ENCODE results near the gene CRNN. TPM values are rescaled to one million over a fixed set of nuclear protein-coding genes. Genes with fewer than 3 reads are reported as not detected.

Gene CRNN
- total RNA-seq (2014; rRNA removed; shearing (Covaris generic)) = not detected in 2 replicates

DNA sequence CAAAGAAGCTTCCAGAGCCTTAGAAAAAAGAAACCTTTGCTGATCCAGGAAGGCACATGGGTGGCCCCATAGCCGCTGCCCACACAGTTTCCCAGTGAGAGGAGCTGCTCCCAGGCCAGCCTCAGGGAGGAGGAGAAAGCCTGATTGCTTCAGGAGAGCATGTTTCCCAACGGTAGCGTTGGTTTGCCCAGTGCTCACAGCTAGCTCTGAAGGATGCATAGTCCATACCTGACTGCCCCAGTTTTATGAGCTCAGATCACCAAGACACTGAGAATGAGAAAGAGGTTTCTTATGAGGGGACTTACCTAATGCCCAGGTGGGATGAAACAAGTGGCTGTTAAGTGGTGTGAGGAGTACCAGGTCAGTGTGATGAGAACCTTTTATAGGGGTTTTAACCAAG is at the start of gene CRNN:
Gene CRNN (minus strand): TSS at position 355 of the 400 bp plus-strand sequence. CDS start 2,030 bp downstream, outside the sequence.
- no peak for DNase-seq (ENCODE audit: low read depth)

DNA sequence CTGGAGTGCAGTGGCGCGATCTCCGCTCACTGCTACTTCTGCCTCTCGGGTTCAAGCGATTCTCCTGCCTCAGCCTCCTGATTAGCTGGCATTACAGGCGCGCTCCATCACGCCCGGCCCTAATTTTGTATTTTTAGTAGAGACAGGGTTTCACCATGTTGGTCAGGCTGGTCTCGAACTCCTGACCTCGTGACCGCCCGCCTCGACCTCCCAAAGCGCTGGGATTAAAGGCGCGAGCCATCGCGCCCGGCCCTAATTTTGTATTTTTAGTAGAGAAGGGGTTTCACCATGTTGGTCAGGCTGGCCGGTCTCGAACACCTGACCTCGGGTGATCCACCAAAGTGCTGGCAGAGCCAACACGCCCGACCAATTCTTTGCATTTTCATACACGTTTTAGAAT is 48.6 kb upstream of the CRNN start:
- DNase-seq (ENCODE audit: low read depth) = no peak

DNA sequence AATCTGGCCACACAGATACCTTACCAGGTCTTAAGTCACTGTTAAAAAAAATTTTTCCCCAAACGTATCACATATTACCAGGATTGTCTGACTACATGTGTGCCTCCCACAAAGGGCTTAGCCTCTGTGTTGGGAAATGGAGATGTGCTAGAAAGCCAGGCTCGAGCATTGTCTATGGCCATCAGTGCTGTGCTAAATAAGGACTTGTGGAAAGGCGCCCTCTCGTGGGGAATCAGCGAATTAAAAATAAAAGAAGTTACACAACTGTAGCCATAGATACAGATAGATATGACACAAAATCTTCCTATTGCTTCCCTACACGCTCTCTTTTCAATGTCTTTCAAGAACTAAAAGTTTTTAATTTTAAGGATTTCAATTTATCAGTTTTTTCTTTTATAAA is 47.5 kb upstream of the CRNN start:
- peak; percentile 74 for DNase-seq (ENCODE audit: low read depth)

DNA sequence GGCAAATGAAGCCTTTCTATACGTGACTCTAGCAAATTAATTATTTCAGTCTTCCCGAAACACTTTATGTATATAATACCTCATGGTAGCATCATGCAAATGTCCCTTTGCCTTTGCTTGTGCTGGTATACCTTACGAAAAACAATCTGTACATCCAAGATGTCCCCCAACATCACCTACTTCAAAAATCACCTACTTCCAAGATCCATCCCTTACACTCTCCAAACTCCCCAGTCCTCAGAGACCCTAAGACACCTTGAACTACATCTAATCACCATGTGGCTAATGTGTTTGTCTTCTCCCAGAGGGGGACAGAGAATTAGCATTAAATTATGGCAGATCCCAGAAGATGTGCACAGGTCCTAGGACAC is 46.5 kb upstream of the CRNN start:
- no peak for DNase-seq (ENCODE audit: low read depth)

DNA sequence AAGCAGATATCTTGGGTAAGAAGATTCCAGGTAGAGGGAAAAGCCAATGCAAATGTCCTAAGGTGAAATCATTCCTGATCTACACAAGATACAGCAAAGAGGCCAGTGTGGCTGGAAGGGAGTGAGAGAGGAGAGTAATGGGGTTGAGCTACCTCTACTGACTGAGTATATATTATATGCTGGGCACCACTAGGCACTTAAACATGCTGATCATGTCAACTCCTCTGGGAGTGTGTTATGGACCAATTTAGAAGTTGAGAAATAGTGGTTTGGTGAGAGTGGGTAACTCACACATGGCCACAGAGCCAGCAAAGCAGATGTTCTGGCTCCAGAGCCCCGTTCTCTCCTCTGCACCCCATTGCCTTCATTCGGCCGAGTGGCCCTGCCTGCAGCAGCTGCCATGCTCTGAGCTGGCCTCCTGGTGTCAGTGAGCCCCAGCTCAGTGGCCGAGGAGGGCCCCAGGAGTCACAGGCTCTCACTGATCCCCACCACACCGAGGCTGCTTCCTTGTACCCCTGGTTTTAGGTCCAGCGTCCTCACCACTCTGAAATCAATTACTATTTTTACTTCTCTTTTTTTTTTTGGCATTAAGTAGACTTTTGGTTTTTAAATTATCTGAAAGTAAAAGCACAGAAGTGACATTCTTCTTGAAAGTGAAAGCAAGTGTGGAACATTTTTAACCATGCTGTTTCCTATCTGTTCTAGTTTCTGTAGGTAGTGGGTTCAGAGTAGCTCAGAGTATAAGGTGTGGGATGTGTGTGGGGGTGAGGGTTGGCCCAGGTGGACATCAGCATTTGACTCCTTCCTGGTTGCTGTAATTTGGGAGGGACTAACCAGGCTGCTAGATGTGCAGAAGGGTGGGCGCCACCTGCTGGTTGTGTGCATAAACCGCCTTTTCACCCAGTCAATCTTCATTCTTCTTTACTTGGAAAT is 45.8 kb upstream of the CRNN start:
- DNase-seq (ENCODE audit: low read depth) = peak; percentile 81

DNA sequence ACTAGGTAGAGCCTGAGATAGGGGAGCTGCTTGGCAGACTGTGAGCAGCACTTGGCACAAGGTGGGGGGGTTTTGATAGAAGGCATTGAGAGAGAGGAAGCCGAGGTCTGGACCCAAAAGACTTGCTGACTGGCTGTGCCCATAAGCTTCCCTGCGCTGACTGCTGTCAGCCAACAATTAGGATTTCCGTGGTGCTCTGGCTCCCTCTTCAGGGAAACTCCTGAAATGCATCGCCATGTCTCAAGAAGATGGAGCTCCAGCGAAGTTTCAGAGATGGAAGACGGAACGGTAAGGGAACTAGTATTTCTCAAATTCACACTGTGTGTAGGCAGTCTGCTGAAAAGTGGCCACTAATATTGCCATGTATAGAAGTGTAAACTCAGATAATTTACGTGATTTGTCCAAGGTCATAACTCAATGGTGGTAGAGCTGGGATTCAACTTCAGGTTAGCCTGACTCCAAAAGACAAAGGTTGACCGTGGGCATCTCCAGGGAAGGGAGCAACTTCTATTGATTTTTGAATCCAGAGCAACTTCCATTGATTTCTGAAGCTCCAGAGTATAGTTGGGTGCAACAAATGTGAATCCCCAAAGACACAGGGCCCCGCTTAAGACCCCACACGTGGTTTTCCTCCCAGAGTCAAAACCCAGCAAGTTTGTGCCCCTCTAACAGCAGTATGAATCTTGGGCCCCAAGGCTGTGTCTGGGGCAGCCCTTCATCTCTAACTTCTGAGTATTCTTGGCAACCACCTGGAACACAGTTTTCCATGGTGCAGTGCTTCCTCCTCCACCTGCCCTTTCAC is 44.5 kb upstream of the CRNN start:
- DNase-seq (ENCODE audit: low read depth) = peak; percentile 81

DNA sequence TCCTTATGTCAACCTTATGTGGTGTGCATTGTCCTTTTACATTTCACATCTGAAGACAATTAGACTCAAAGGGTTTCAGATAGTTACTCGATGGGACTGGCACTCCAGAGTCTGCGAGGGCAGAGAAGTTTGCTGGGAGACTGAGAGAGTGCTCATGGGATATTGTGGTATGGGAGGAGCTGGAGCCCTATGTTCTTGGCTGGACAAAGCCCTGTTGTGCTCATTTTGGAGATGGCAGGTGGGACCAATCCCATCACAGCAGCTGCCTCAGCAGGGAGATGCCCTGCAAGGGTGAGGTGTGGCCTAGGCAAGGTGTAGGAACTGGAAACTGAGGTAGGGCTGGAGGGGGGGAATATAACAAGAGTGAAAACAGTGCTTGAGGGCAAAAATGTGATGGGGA is 43.5 kb upstream of the CRNN start:
- no peak for DNase-seq (ENCODE audit: low read depth)

DNA sequence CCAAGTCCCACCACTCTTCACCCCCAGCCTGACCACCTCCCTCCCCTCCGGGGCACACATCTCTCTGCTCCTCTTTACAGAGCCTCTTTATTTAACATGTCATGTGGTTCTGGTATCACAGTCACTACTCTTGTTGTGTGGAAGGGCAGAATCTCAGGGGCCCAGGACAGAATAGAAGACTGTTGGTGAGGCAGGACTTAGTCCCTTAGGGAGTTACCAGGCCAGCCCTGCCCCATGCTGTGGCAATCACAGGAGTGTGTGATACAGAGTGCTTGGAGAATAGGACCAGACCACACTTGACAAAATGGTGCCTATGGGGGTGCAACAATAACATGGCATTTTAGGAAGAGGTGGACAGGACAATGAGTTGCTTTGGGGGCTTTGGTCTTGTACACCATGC is 43.0 kb upstream of the CRNN start:
- DNase-seq (ENCODE audit: low read depth) = no peak

DNA sequence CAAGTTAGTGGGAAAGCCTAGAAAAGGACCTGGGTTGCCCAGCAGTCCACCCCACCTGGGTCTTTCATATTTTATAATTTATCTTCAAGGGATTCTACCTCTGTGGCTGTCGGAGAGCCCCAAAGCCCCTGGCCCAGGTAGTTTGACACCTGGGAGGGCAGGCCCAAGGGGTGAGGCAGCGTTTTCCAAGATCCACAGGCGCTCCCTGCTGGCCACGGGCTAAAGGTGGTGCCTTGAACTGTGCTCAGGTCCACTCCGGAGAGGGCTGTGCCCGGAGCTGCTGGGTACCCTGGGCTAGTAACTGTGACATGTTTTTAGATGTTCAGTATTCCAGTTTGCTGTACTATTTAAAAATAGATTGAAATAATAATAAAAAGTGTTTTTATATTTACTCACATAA is 37.2 kb upstream of the CRNN start:
- DNase-seq (ENCODE audit: low read depth) = peak; percentile 29

DNA sequence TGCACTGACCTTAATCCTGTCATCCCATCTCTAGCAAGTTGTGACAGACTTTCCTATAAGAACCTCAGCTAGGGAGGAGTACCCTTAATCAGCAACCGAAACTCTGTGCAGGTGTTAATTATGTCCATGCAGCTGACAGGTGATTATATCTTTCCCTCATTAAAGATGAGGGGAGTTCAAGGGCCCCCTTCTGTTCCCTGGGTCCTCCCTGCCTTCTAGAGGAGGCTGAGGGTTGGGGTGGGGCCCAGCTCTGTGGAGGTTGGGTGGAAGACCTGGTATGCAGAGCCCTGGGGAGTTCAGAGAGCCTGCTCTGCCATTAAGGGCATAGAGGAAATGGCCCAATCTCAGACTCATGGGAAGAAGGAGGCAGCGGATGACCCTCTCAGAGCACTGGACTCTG is 35.6 kb upstream of the CRNN start:
- DNase-seq (ENCODE audit: low read depth) = no peak

DNA sequence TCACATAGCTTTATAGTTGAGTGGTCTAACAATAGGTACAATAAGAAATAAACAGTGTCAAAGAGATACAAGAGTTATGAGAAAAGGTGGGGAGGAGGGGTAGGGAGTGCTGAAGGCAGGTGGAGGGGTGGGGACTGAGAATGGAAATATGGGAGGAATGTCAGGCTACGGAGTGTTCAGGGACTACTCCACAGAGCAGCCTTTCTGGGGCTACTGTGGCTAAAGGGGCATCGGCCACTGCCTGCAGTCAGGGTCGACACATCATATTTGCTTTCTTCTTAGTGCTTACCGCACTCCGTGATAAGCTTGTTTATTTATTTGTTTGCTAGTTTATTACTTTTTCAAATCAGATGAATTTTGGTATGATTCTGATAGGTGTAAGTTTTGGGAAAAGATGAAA is 34.4 kb upstream of the CRNN start:
- DNase-seq (ENCODE audit: low read depth) = no peak

DNA sequence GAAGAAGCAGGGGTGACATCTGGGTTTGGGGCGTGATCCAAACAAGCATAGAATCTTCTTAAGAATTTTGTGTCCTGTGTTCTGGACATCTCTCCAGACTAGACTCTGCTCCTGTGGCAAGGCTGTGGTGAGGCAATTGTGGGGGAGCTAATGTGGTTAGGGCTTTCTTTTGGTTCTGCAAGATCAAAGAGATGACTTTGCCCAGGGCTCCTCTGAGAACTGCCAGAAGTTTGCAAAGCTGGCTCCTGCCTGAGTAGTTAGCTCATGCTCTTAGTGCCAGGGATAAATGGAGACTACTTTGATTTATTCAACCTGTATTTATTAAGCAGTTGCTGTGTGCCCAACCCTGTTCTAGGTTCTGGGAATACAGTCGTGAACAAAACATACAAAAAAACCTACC is 34.0 kb upstream of the CRNN start:
- peak; percentile 9 for DNase-seq (ENCODE audit: low read depth)

DNA sequence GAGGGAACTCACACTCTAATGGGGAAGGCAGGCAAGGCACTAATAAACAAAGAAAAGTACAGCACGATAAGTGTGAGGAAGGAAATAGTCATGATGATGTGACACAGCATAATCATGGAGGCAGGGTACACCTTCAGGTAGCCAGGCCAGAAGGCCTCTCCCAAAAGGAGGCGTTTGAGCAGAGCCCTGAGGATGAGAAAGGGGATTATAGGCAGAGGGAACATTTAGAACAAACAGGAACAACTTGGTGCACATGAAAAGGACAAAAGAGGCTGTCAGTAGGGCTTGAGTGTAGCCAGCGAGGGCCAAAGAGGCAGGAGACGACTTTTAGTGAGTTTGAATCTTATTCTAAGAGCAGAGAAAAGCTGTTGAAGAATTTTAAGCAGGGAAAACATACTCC is 33.4 kb upstream of the CRNN start:
- DNase-seq (ENCODE audit: low read depth) = no peak

DNA sequence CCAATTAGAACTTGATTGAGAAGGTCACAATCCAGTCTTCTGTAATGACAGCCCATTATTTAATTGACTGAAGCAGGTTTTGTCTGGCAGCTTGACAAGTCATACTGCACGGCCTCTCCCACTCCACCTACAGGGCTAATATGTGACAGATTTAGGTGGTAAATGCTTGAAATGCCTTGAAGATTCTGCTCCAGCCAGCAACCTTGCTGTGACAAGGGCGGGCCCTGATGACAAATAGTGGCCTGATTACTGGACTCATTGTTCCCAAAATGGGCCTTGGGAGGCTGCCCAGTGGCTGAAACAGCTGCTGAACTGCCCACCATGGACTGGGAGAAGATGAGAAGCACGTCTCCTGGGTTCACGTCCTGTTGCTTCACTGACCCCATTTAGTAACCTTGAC is 30.0 kb upstream of the CRNN start:
- DNase-seq (ENCODE audit: low read depth) = no peak

DNA sequence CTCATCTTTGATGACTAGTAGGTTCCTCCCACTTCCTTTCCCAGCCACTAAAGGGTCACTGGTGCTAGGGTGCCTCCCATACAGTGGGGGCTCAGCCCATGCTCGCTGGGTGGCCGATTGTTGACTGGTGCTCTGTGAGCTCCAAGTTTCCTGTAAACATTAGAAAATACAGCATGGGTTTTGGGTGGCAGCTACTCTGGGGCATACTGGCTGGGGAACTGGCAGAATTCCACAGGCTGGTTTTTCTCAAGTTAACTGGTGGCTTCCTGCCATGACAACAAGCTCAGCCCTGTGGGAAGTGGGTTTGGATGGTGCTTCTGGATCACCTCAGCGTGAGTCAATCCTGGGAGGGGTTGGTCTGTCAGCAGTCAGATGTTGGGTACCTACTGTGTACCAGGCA is 28.7 kb upstream of the CRNN start:
- DNase-seq (ENCODE audit: low read depth) = peak; percentile 94

DNA sequence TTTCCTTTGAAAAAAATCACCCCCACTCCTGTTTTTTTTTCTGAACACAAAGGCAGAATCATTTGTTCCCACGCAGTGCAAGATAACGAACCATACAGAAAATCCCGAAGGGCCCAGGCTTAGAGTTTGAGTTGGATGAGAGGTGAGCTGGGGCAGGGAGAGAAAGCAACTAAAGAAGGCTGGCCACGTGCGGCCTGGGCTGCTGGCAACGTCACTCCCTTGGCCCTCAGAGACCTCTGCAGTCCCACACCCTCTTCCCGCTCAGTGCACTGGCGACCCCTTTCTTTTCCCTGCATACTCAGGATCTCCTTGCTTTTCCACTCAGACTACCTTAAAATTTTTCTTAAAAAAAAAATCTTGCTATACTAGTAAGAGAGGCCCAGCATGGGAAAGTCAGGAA is 28.2 kb upstream of the CRNN start:
- DNase-seq (ENCODE audit: low read depth) = peak; percentile 70

DNA sequence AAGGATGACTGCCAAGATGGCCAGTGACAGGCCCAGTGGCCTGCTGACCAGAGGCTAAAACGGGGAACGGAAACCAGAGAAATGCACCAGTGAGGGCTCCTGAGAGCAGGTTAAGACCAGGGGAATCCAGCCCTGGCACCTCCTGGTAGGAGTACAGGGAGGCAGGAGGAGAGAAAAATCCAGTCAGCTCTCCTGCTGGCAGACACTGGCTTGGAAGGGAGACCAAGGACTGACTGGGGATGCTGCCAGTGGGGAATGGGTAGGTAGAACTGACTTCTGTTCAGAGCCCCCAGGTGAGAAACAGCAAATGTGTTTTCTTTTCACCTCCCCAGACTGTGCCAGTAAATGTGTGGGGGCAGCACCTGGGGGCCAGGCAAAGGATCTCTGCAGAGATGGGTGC is 27.7 kb upstream of the CRNN start:
- peak; percentile 11 for DNase-seq (ENCODE audit: low read depth)

DNA sequence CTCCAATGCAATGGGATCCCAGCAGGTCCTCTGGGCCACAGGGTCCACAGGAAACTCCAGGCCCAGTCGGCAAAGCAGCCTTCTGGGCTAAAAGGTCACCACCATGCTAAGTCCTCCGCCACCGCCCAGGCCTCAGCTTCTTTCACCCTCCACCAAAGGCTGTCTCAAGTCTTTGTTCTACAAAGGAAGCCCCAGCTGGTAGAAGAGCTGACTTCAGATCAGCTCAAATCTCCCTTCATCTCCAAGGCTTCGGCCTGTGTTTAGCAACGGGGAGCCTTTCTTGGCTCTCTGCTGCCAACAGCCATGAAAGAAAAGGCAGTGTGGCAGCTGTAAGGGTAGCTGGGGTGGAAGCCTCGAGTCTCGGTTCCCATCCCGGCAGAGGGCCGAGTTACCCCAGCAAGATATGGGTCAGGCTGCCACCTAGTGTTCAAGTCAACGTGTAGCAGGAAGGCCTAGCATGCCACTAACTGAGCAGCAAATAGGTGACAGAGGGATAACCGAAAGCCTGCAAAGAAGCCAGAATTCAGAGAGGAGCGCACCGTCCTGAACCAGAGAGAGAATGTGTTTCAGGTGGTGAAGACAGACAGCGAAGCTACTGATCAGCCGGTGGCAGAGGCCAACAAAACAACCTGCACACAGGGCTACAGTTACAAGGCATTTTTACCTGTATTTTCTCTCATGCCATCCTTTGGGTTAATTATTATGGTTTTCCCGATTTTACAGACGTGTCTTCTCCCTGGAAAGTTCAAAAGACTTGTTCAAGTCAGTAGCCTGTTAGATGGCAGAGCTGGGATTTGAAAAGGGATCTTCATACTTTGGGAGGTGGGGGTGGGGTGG is 26.8 kb upstream of the CRNN start:
- DNase-seq (ENCODE audit: low read depth) = peak; percentile 88

DNA sequence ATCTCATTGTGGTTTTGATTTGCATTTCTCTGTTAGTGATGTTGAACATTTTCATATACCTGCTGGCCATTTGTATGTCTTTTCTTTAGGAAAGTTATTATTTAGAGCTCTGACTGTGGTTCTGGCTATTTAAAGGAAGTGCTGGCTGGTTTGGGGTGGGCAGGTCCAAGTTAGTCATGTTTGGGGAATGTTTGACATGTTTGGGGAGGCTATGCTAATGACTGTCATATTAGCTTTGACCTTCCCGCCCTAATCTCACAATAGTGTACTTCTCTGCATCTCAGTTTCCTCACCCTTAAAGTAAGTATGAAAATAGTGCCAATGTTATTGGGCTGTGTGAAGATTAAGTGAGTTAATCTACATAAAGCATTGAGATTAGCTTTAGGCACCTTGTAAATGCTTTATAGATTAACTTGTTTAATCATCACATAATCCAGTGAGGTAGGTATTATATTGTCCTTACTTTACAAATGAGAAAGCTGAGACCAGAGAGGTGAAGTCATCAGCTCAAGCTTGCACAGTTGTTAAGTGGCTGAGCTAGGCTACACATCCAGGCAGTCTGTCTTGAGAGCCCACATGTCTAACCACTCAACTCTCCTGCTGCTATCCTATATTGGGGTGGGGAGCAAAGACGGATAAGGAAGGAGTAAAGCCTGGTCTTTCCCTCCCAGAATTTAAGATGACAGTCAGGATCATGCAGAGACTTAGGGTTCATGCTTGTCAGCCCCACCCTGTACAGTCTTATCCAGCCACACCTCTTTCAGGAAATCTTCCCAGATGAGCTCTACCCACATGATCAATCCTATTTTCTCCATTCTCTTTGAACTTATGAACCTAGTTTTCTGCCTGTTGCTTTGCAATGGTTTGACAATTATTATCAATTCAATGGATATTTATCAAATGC is 22.8 kb upstream of the CRNN start:
- DNase-seq (ENCODE audit: low read depth) = peak; percentile 67

DNA sequence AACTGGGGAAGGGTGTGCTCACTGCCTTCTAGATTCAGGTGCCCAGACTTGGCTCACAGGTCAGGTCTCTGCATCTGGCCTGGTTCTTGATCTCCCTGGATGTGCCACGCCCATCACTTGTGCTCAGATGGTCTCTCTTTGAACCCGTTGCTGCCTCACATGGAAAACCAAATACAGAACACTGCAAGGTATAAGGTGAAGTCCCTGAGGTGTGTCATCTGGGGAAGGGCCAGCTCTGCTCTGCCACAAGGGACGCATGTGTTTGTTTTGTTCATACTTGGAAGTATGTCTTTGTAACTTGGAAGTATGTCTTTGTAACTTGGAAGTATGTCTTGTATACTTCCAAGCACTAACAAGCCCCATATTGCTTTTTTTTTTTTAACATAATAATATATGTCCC is 13.4 kb upstream of the CRNN start:
- no peak for DNase-seq (ENCODE audit: low read depth)

DNA sequence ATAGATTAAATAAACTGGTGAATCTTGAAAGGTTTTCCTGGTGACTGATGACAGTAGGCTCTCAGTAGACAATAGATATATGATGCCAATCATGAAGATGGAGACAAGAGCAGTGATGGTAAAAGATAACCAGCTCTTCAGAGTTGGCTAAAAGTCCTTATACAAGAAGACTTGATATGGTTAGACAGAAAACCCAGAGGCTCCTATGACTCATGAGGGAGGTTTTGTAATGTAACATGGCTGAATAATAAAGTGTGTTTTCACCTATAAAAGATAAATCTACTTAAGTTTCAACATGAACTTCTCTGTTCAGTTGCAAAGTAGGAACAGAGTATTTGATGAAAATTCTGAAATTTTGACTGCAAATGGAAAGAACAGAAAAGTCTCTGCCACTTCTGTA is 12.7 kb upstream of the CRNN start:
- no peak for DNase-seq (ENCODE audit: low read depth)
